ENCODE data around the gene NUB1.

- TF ChIP-seq GATA2 (IDR thresholded peaks at IDR 0.05; ENCODE audit: low read depth, low read length) (no peak), GATA3 (IDR thresholded peaks at IDR 0.05; ENCODE audit: low read depth, low read length) (no peak)
These were observed 28.5 kb upstream of the NUB1 start for GRCh38 chr7:151312831-151313809.
